K562 (cell line): ENCODE results near the gene IGSF3. TPM values are rescaled to one million over a fixed set of nuclear protein-coding genes. Genes with fewer than 3 reads are reported as not detected.

ENCODE experiments used
- ATAC-seq: fragments of 200-7000 bp; cut with Tn5 transposase; 3 replicates; pipeline ENCODE4 v1.9.1; 2020; ENCODE audit warnings: moderate library complexity
- BruUV-seq: library from RNA; stranded (reverse); fragments of 400-500 nt; replicated peaks from 2 replicates; lab custom pipeline; 2021; lab: Mats Ljungman, UMichigan
- CTCF ChIA-PET: fragments of 300-600 bp; formaldehyde crosslinking; extraction: SDS; loops from one replicate; lab custom pipeline; 2021; ENCODE audit warnings: low intra/inter-chr PET ratio; lab: Yijun Ruan, JAX
- POLR2A ChIA-PET: fragments of 300-600, 350-650 bp; sonication (Branson Sonifier 250); formaldehyde crosslinking; extraction: SDS; loops from one replicate; lab custom pipeline; 2021; ENCODE audit warnings: antibody characterized with exemption, inconsistent platforms; lab: Yijun Ruan, JAX
- DNase-seq, 4 experiments: peaks; one replicate each; pipeline versions ENCODE4 v3.0.0 to v3.0.0-alpha.2; 2011 to 2018; ENCODE audit warnings: low spot score in 3 of 4, mixed read lengths in 3 of 4; ENCODE audit errors: extremely low read depth in 1 of 4
- FAIRE-seq: peaks from 2 replicates; lab custom pipeline; 2011; peaks lifted over from hg19 to GRCh38; lab: Jason Lieb, UNC
- H2AFZ ChIP-seq: 2 replicates; pipeline ENCODE4 v1.6.0; 2011; ENCODE audit warnings: low read depth, low read length, control low read depth, inconsistent platforms
- H3K27ac ChIP-seq: fragments of 200-600 bp; 3 replicates; pipeline ENCODE4 v1.8.0; 2011; ENCODE audit warnings: low read depth, mild to moderate bottlenecking, control low read depth, inconsistent platforms, low read length, moderate library complexity, mixed read lengths; ENCODE audit errors: extremely low read depth
- H3K27me3 ChIP-seq, 2 experiments: fragments of 300-600 bp in 1 of 2; 2 replicates in 1 of 2; 3 replicates in 1 of 2; pipeline versions ENCODE4 v1.6.0 to v1.8.0; 2011; ENCODE audit warnings: inconsistent platforms in 2 of 2, low read length in 2 of 2, mild to moderate bottlenecking in 1 of 2, mixed read lengths in 1 of 2, moderate library complexity in 1 of 2; ENCODE audit not compliant: control insufficient read depth in 2 of 2, insufficient read depth in 2 of 2
- H3K36me3 ChIP-seq: fragments of 300-600 bp; 3 replicates; pipeline ENCODE4 v1.8.0; 2011; ENCODE audit warnings: mild to moderate bottlenecking, low read length, inconsistent platforms; ENCODE audit not compliant: control insufficient read depth, insufficient read depth
- H3K4me1 ChIP-seq, 2 experiments: fragments of 200-600 bp in 1 of 2; replicated peaks in 1 of 2; 2 replicates in 1 of 2; 3 replicates in 1 of 2; pipeline versions ENCODE4 v1.5.1 to v1.8.0; 2011; ENCODE audit warnings: inconsistent platforms in 2 of 2, low read length in 2 of 2, mild to moderate bottlenecking in 1 of 2, mixed read lengths in 1 of 2, moderate library complexity in 1 of 2; ENCODE audit not compliant: control insufficient read depth in 2 of 2, insufficient read depth in 2 of 2
- H3K4me2 ChIP-seq: 2 replicates; pipeline ENCODE4 v1.6.1; 2011; ENCODE audit warnings: low read length, control low read depth, inconsistent platforms, mixed read lengths; ENCODE audit not compliant: insufficient read depth
- H3K4me3 ChIP-seq: fragments of 200-600 bp; sonication (generic), shearing (Covaris generic); 2 replicates; pipeline ENCODE4 v1.5.1; 2016; ENCODE audit warnings: control low read depth, inconsistent platforms
- H3K79me2 ChIP-seq: fragments of 200-600 bp; 3 replicates; pipeline ENCODE4 v1.8.0; 2011; ENCODE audit warnings: low read length, inconsistent platforms; ENCODE audit not compliant: control insufficient read depth, insufficient read depth
- H3K9ac ChIP-seq, 2 experiments: 2 replicates each; pipeline versions ENCODE4 v1.6.0 to v1.6.1; 2011; ENCODE audit warnings: low read depth in 2 of 2, low read length in 2 of 2, control low read depth in 1 of 2, inconsistent platforms in 1 of 2, mild to moderate bottlenecking in 1 of 2, mixed read lengths in 1 of 2; ENCODE audit not compliant: insufficient read depth in 1 of 2
- H3K9me1 ChIP-seq: one replicate; pipeline ENCODE4 v1.6.0; 2011; ENCODE audit warnings: inconsistent platforms, mild to moderate bottlenecking, low read length, moderate library complexity; ENCODE audit not compliant: control insufficient read depth, insufficient read depth
- H3K9me3 ChIP-seq: replicated peaks from 2 replicates; pipeline ENCODE4 v1.5.1; 2011; ENCODE audit warnings: low read depth, low read length, inconsistent platforms; ENCODE audit not compliant: control insufficient read depth, insufficient read depth
- H4K20me1 ChIP-seq: replicated peaks from 2 replicates; pipeline ENCODE4 v1.6.1; 2011; ENCODE audit warnings: low read length, inconsistent platforms, mixed read lengths; ENCODE audit not compliant: control insufficient read depth, insufficient read depth
- AFF4 ChIP-seq: sonication (generic); formaldehyde crosslinking; IDR thresholded peaks from 2 replicates; pipeline ENCODE4 v1.8.0; 2023; ENCODE audit warnings: mild to moderate bottlenecking, missing genetic modification reagents
- CBFA2T2 ChIP-seq: fragments of 450-650 bp; conservative IDR thresholded peaks from 2 replicates; pipeline ENCODE4 v1.6.1; 2017; ENCODE audit warnings: mild to moderate bottlenecking
- CREB5 ChIP-seq: fragments of 250-450 bp; sonication (Bioruptor Pico); IDR thresholded peaks from 2 replicates; pipeline ENCODE4 v1.5.0; 2020; ENCODE audit warnings: mild to moderate bottlenecking
- HIVEP1 ChIP-seq: fragments of 250-450 bp; sonication (Bioruptor Pico); IDR thresholded peaks from 2 replicates; pipeline ENCODE4 v1.4.0; 2020; ENCODE audit warnings: mild to moderate bottlenecking
- NFYB ChIP-seq: IDR thresholded peaks from 2 replicates; pipeline ENCODE4 v1.6.1; 2011; ENCODE audit warnings: mild to moderate bottlenecking, moderate library complexity; ENCODE audit not compliant: insufficient read length; ENCODE audit errors: extremely low read depth
- PHTF2 ChIP-seq: fragments of 250-450 bp; sonication (Bioruptor Pico); IDR thresholded peaks from 2 replicates; pipeline ENCODE4 v1.5.0; 2021; ENCODE audit warnings: mild to moderate bottlenecking
- RAD51 ChIP-seq: fragments of 450-650 bp; IDR thresholded peaks from 2 replicates; pipeline ENCODE4 v1.7.1; 2016; ENCODE audit warnings: low read depth, mild to moderate bottlenecking, borderline replicate concordance
- SMARCA5 ChIP-seq: fragments of 450-650 bp; IDR thresholded peaks from 2 replicates; pipeline ENCODE4 v1.6.1; 2016
- SMARCE1 ChIP-seq: fragments of 450-650 bp; IDR thresholded peaks from 2 replicates; pipeline ENCODE4 v1.7.1; 2016; ENCODE audit warnings: mild to moderate bottlenecking
- TOE1 ChIP-seq, 2 experiments: fragments of 450-650 bp in 1 of 2; sonication (generic) in 1 of 2; formaldehyde crosslinking in 1 of 2; IDR thresholded peaks; 2 replicates each; pipeline versions ENCODE4 v1.7.1 to v1.8.0; 2016 to 2022; ENCODE audit warnings: borderline replicate concordance in 2 of 2, mild to moderate bottlenecking in 2 of 2, antibody characterized with exemption in 1 of 2, inconsistent platforms in 1 of 2, low read depth in 1 of 2, missing genetic modification reagents in 1 of 2, moderate library complexity in 1 of 2
- USF2 ChIP-seq: sonication (generic); formaldehyde crosslinking; IDR thresholded peaks from 2 replicates; pipeline ENCODE4 v1.5.0; 2020; ENCODE audit warnings: missing genetic modification reagents
- ZNF589 ChIP-seq: fragments of 200-800 bp; sonication (Bioruptor generic); IDR thresholded peaks from 2 replicates; pipeline ENCODE4 v1.6.1; 2016; ENCODE audit warnings: low read depth, missing genetic modification characterization, missing compliant biosample characterization
- ZNF780A ChIP-seq: fragments of 250-450 bp; sonication (Bioruptor Pico); IDR thresholded peaks from 2 replicates; pipeline ENCODE4 v1.5.0; 2021; ENCODE audit warnings: mild to moderate bottlenecking
- WGBS: fragments of 100-300 bp; shearing (Covaris generic); methylation state at CpG from one replicate; pipeline ENCODE4 v1.1.6; 2016; ENCODE audit warnings: low coverage, mixed read lengths; ENCODE audit not compliant: insufficient coverage; ENCODE audit errors: missing lambda C conversion rate; 5-methylcytosine and 5-hydroxymethylcytosine counted together
- in situ Hi-C: fragments of 300-500 bp; cut with MboI; formaldehyde crosslinking; loops from 4 replicates; pipeline ENCODE4 v1.15.0; 2018; ENCODE audit warnings: inconsistent platforms, mixed read lengths
- intact Hi-C: fragments of 100-400 bp; cut with micrococcal nuclease; formaldehyde crosslinking; loops from 2 replicates; pipeline ENCODE4 v1.14.2; 2022
- polyA plus RNA-seq, 8 experiments: library from polyadenylated mRNA; depleted of rRNA in 4 of 8; stranded (reverse) in 5 of 8; unstranded in 3 of 8; fragments of >200 nt; fragmentation: Nextera tagmentation in 2 of 8; fragmentation: Illumina TruSeq in 1 of 8; extraction: Ambion mirVana in 2 of 8; extraction: Trizol in 1 of 8; gene quantifications; 2 replicates each; pipeline versions ENCODE4 v1.2.1 to v1.2.3, GENCODE V29; 2011 to 2014; ENCODE audit warnings: inconsistent platforms in 1 of 8, missing spikeins in 1 of 8
- total RNA-seq, 7 experiments: library from RNA; depleted of rRNA in 6 of 7; stranded (reverse); fragments of >200 nt in 6 of 7; fragmentation: Illumina TruSeq in 2 of 7; extraction: Trizol in 2 of 7; gene quantifications; 2 replicates each; pipeline versions ENCODE4 v1.2.1 to v1.2.3, GENCODE V29; 2011 to 2021; ENCODE audit warnings: low replicate concordance in 1 of 7

The IGSF3 gene
- total and polyA plus RNA-seq, 9 of the 15 experiments (the other 6 are each of a cell fraction or from before 2014, with no cell fraction given), result 1.1 to 15.0 (median 8.3) TPM

- no peak for TF ChIP-seq AFF4
- TF ChIP-seq PHTF2 (CRISPR knock-in tag), result no peak
Measured at GRCh38 chr1:116663821-116664220, 3.7 kb downstream of the IGSF3 start (continued).

- in situ Hi-C loops (no loop called here), intact Hi-C loops (no loop called here)
- no TSS peak for BruUV-seq
- Histone ChIP-seq H3K36me3 (peaks cover 4% of the 10 kb centered on the region; the same call in 1 of the 3 replicates), H3K4me2 (no peak overlapping the region), H3K4me1 (peaks cover 7 to 11% of the 10 kb centered on the region in 2 experiments), H3K79me2 (peaks cover 5% of the 10 kb centered on the region; the same call in 1 of the 3 replicates), H2AFZ (peak overlapping the region; percentile 17; the same call in 1 of the 2 replicates), H3K9ac (no peak overlapping the region), H4K20me1 (peaks cover 9% of the 10 kb centered on the region), H3K27me3 (no peaks in the 10 kb centered on the region), H3K4me3 (no peak overlapping the region), H3K9me3 (no peaks in the 10 kb centered on the region), H3K27ac (no peak overlapping the region), H3K9me1 (no peaks in the 10 kb centered on the region)
- ChIA-PET POLR2A (interaction anchor here (0.9 kb wide), 1 partner anchor 10 kb away, joined by 3 read pairs; no protein-coding TSS in a partner anchor), CTCF (no interaction called here)
- DNase-seq (peak in 3 of 4 experiments; percentile 31 to 42 (median 39)), ATAC-seq (peak; percentile 46; the same call in 2 of the 3 replicates), FAIRE-seq (no peak)
- 65% methylated on average over 1 of the region's 1 CpG for WGBS
- TF ChIP-seq RAD51 (peak; percentile 88), NFYB (peak; percentile 71), ZNF780A (CRISPR knock-in tag) (no peak), HIVEP1 (CRISPR knock-in tag) (no peak), SMARCA5 (no peak), SMARCE1 (no peak), CREB5 (CRISPR knock-in tag) (no peak), ZNF589 (CRISPR knock-in tag) (no peak), CBFA2T2 (peak; percentile 41; the same call in 1 of the 2 replicates), TOE1 (IDR thresholded peaks at IDR 0.05; ENCODE audit: borderline replicate concordance) (peak; percentile 93), TOE1 (CRISPR knock-in tag; IDR thresholded peaks at IDR 0.05; ENCODE audit: borderline replicate concordance, low read depth) (no peak), USF2 (CRISPR knock-in tag) (peak; percentile 57; the same call in 1 of the 2 replicates)
Measured at GRCh38 chr1:116661633-116662032, 5.9 kb downstream of the IGSF3 start.
